Ascending aorta (tissue), 2 donors: ENCODE results near the gene HSPBAP1. TPM values are rescaled to one million over a fixed set of nuclear protein-coding genes. Genes with fewer than 3 reads are reported as not detected.

Source experiments
- DNase-seq, 2 donors: peaks; one replicate each; pipeline ENCODE4 v3.0.0-alpha.2; 2019; ENCODE audit warnings: low spot score in 2 of 2
- H3K27ac ChIP-seq, 2 donors: fragments of 200-600 bp; sonication (generic); one replicate each; pipeline ENCODE4 v1.5.1; 2016 to 2017; ENCODE audit warnings: mild to moderate bottlenecking in 1 of 2
- H3K27me3 ChIP-seq: fragments of 200-600 bp; sonication (generic); one replicate; pipeline ENCODE4 v1.5.1; 2017
- H3K36me3 ChIP-seq, 2 donors: fragments of 200-600 bp; sonication (generic); one replicate each; pipeline ENCODE4 v1.5.1; 2016
- H3K4me1 ChIP-seq, 2 donors: fragments of 200-600 bp; sonication (generic); one replicate each; pipeline ENCODE4 v1.5.1; 2016 to 2017; ENCODE audit warnings: mild to moderate bottlenecking in 1 of 2
- H3K4me3 ChIP-seq, 2 donors: fragments of 200-600 bp; sonication (generic); one replicate each; pipeline ENCODE4 v1.5.1; 2016 to 2017; ENCODE audit warnings: mild to moderate bottlenecking in 1 of 2
- H3K9me3 ChIP-seq, 2 donors: fragments of 200-600 bp; sonication (generic); one replicate each; pipeline ENCODE4 v1.5.1; 2016
- intact Hi-C: fragments of 100-400 bp; cut with DNase I; formaldehyde crosslinking; loops from one replicate; pipeline ENCODE4 v1.15.1; 2023
- total RNA-seq: library from RNA; depleted of rRNA; stranded (reverse); fragments of >200 nt; gene quantifications from one replicate; pipeline ENCODE4 v1.1.0, GENCODE V29; 2016
- TF ChIP-seq, protein P1 (sequence below), 3 experiments: fragments of 200-600 bp in 2 of 3; fragments of 450-650 bp in 1 of 3; sonication (generic) in 2 of 3; IDR thresholded peaks; one replicate each; pipeline ENCODE4 v1.5.1; 2016 to 2019; ENCODE audit warnings: antibody characterized with exemption in 3 of 3, mild to moderate bottlenecking in 1 of 3, moderate library complexity in 1 of 3

The HSPBAP1 gene
- total RNA-seq, 1 donor from 2014 or later: 2.4 TPM

DNA sequence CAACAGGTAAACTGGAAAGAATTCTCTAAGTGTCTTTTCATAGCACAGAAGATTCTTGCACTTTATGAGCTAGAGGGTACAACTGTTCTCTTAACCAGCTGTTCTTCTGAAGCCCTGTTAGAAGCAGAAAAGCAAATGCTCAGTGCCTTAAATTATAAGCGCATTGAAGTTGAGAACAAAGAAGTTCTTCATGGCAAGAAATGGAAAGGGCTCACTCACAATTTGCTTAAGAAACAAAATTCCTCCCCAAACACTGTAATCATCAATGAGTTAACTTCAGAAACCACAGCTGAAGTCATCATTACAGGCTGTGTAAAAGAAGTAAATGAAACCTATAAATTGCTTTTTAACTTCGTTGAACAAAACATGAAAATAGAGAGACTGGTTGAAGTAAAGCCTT is 93.4 kb downstream of the HSPBAP1 start:
- Histone ChIP-seq H3K36me3 (peaks cover 50 to 59% of the 10 kb centered on the region in 2 donors), H3K27me3 (no peaks in the 10 kb centered on the region), H3K27ac (no peak overlapping the region), H3K9me3 (no peaks in the 10 kb centered on the region), H3K4me3 (no peak overlapping the region), H3K4me1 (no peaks in the 10 kb centered on the region)
- intact Hi-C loops: no loop called here
- DNase-seq: no peak
- TF ChIP-seq, protein P1, sequence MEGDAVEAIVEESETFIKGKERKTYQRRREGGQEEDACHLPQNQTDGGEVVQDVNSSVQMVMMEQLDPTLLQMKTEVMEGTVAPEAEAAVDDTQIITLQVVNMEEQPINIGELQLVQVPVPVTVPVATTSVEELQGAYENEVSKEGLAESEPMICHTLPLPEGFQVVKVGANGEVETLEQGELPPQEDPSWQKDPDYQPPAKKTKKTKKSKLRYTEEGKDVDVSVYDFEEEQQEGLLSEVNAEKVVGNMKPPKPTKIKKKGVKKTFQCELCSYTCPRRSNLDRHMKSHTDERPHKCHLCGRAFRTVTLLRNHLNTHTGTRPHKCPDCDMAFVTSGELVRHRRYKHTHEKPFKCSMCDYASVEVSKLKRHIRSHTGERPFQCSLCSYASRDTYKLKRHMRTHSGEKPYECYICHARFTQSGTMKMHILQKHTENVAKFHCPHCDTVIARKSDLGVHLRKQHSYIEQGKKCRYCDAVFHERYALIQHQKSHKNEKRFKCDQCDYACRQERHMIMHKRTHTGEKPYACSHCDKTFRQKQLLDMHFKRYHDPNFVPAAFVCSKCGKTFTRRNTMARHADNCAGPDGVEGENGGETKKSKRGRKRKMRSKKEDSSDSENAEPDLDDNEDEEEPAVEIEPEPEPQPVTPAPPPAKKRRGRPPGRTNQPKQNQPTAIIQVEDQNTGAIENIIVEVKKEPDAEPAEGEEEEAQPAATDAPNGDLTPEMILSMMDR (IDR thresholded peaks at IDR 0.05): no peak

- H3K4me1 ChIP-seq: no peaks in the 10 kb centered on the region
- no peak for DNase-seq
- intact Hi-C loops: no loop called here
- H3K4me3 ChIP-seq: no peak overlapping the region
- H3K36me3 ChIP-seq: peaks cover 58 to 78% of the 10 kb centered on the region in 2 donors
- H3K9me3 ChIP-seq: no peaks in the 10 kb centered on the region
- TF ChIP-seq, protein P1 (IDR thresholded peaks at IDR 0.05): no peak
- no peak overlapping the region for H3K27ac ChIP-seq
- no peaks in the 10 kb centered on the region for H3K27me3 ChIP-seq
Observed at GRCh38 chr3:122697952-122698620, 95.5 kb downstream of the HSPBAP1 start.

- H3K27me3 ChIP-seq: no peaks in the 10 kb centered on the region
- DNase-seq: no peak
- no peaks in the 10 kb centered on the region for H3K4me1 ChIP-seq
- TF ChIP-seq, protein P1 (IDR thresholded peaks at IDR 0.05): no peak
- H3K9me3 ChIP-seq: no peaks in the 10 kb centered on the region
- peaks cover 57 to 92% of the 10 kb centered on the region in 2 donors for H3K36me3 ChIP-seq
- no peak overlapping the region for H3K4me3 ChIP-seq
- intact Hi-C loops: no loop called here
- H3K27ac ChIP-seq: no peak overlapping the region
Observed at GRCh38 chr3:122695927-122696561, 97.6 kb downstream of the HSPBAP1 start.

GRCh38 chr3:122694966-122695365 is 98.7 kb downstream of the HSPBAP1 start:
- Histone ChIP-seq H3K36me3 (peaks cover 58 to 92% of the 10 kb centered on the region in 2 donors), H3K4me1 (no peaks in the 10 kb centered on the region), H3K27ac (no peak overlapping the region), H3K9me3 (no peaks in the 10 kb centered on the region), H3K27me3 (no peaks in the 10 kb centered on the region), H3K4me3 (no peak overlapping the region)
- TF ChIP-seq, protein P1 (IDR thresholded peaks at IDR 0.05): no peak
- intact Hi-C loops: no loop called here
- no peak for DNase-seq

DNA sequence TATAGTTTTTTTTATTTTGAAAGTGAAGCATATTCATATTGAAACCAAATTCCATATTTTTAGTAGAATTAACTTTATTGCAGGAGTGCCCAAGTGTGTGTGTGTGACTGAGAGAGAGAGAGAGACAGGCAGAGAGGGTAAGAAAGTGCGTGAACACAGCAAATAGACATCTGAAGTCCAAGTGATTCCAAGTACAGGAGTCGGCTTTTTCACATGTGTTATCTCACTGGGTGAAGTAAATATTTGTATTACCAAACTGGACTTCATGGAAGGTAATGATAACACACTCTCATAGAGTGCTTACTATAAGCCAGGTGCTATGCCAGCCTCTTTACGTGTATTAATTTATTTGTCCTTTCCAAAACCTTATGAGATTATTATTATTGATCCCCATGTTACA is 101.0 kb downstream of the HSPBAP1 start:
- Histone ChIP-seq H3K27me3 (no peaks in the 10 kb centered on the region), H3K9me3 (no peaks in the 10 kb centered on the region), H3K36me3 (peaks cover 52 to 76% of the 10 kb centered on the region in 2 donors), H3K27ac (no peak overlapping the region), H3K4me1 (no peaks in the 10 kb centered on the region), H3K4me3 (no peak overlapping the region)
- intact Hi-C loops: no loop called here
- no peak for DNase-seq
- TF ChIP-seq, protein P1 (IDR thresholded peaks at IDR 0.05): no peak
